Esophagus muscularis mucosa (tissue), 4 donors: ENCODE results near the gene KRT9. TPM values are rescaled to one million over a fixed set of nuclear protein-coding genes. Genes with fewer than 3 reads are reported as not detected.

ENCODE experiments used
- DNase-seq: peaks from one replicate; pipeline ENCODE4 v3.0.0-alpha.2; 2017; ENCODE audit errors: extremely low spot score
- H3K27ac ChIP-seq, 4 donors: fragments of 200-600 bp; sonication (generic); replicated peaks in 1 of 4; 1 replicate in 3 of 4; 2 replicates in 1 of 4; pipeline ENCODE4 v1.5.1; 2016 to 2019; ENCODE audit warnings: mild to moderate bottlenecking in 1 of 4
- H3K27me3 ChIP-seq, 4 donors: fragments of 200-600 bp; sonication (generic); one replicate each; pipeline versions ENCODE4 v1.5.1 to v1.6.0; 2016 to 2019
- H3K36me3 ChIP-seq, 4 donors: fragments of 200-600 bp; sonication (generic); one replicate each; pipeline ENCODE4 v1.5.1; 2016 to 2019
- H3K4me1 ChIP-seq, 4 donors: fragments of 200-600 bp; sonication (generic); one replicate each; pipeline ENCODE4 v1.5.1; 2016 to 2019
- H3K4me3 ChIP-seq, 4 donors: fragments of 200-600 bp; sonication (generic); 1 replicate in 2 of 4; 2 replicates in 2 of 4; pipeline ENCODE4 v1.5.1; 2016 to 2019; ENCODE audit warnings: mild to moderate bottlenecking in 4 of 4, moderate library complexity in 1 of 4
- H3K9me3 ChIP-seq, 4 donors: fragments of 200-600 bp; sonication (generic); 1 replicate in 3 of 4; 2 replicates in 1 of 4; pipeline ENCODE4 v1.5.1; 2016 to 2019
- EP300 ChIP-seq: sonication (generic); formaldehyde crosslinking; IDR thresholded peaks from one replicate; pipeline ENCODE4 v1.6.1; 2017; ENCODE audit warnings: antibody characterized with exemption
- POLR2A ChIP-seq: fragments of 450-650 bp; IDR thresholded peaks from one replicate; pipeline ENCODE4 v1.6.1; 2017; ENCODE audit warnings: antibody characterized with exemption, moderate library complexity, mild to moderate bottlenecking, low read depth
- POLR2AphosphoS5 ChIP-seq, 2 donors: sonication (generic); formaldehyde crosslinking; IDR thresholded peaks; one replicate each; pipeline ENCODE4 v1.6.1; 2017; ENCODE audit warnings: antibody characterized with exemption in 2 of 2
- WGBS: methylation state at CpG from one replicate; pipeline ENCODE4 v1.1.5; 2018; 5-methylcytosine and 5-hydroxymethylcytosine counted together
- intact Hi-C: fragments of 100-400 bp; cut with DNase I; formaldehyde crosslinking; loops from one replicate; pipeline ENCODE4 v1.15.1; 2023
- total RNA-seq, 4 donors: library from RNA; depleted of rRNA; stranded (reverse); fragments of >200 nt; gene quantifications; one replicate each; pipeline versions ENCODE4 v1.1.0 to v1.2.1, GENCODE V29; 2016
- TF ChIP-seq, protein P1 (sequence below), 3 experiments: fragments of 200-600 bp in 2 of 3; fragments of 450-650 bp in 1 of 3; sonication (generic) in 2 of 3; IDR thresholded peaks; one replicate each; pipeline ENCODE4 v1.5.1; 2017 to 2019; ENCODE audit warnings: antibody characterized with exemption in 3 of 3, mild to moderate bottlenecking in 2 of 3, moderate library complexity in 1 of 3

Gene KRT9
- total RNA-seq, 4 donors from 2014 or later = not detected

DNA sequence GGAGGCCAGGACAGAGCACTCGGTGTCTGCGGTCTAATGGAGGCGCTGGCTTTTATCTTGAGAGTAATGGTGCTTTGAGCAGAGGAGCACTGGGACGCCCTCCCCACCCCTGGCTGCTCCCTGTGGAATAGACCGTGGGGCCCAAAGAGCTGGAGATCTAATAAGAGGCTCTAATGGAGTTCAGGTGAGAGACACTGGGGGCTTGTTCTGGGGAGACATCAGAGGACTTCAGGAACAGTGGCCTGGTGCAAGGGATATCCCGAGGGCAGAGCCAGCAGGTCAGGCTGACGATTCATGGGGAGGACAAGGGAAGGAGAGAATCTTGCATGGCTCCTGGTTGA, 34.3 kb downstream of the KRT9 start:
- TF ChIP-seq EP300 = no peak
- TF ChIP-seq POLR2A = no peak
- TF ChIP-seq, protein P1, sequence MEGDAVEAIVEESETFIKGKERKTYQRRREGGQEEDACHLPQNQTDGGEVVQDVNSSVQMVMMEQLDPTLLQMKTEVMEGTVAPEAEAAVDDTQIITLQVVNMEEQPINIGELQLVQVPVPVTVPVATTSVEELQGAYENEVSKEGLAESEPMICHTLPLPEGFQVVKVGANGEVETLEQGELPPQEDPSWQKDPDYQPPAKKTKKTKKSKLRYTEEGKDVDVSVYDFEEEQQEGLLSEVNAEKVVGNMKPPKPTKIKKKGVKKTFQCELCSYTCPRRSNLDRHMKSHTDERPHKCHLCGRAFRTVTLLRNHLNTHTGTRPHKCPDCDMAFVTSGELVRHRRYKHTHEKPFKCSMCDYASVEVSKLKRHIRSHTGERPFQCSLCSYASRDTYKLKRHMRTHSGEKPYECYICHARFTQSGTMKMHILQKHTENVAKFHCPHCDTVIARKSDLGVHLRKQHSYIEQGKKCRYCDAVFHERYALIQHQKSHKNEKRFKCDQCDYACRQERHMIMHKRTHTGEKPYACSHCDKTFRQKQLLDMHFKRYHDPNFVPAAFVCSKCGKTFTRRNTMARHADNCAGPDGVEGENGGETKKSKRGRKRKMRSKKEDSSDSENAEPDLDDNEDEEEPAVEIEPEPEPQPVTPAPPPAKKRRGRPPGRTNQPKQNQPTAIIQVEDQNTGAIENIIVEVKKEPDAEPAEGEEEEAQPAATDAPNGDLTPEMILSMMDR (IDR thresholded peaks at IDR 0.05) = no peak
- TF ChIP-seq POLR2AphosphoS5 (IDR thresholded peaks at IDR 0.05) = no peak
- Histone ChIP-seq H3K4me3 (no peak overlapping the region), H3K9me3 (no peaks in the 10 kb centered on the region), H3K36me3 (no peaks in the 10 kb centered on the region), H3K27ac (no peak overlapping the region), H3K4me1 (no peaks in the 10 kb centered on the region), H3K27me3 (peaks cover 0 to 9% (median 0%) of the 10 kb centered on the region in 4 donors)
- 96% methylated on average over 7 of the region's 7 CpGs for WGBS
- DNase-seq = no peak
- intact Hi-C loops = no loop called here

DNA sequence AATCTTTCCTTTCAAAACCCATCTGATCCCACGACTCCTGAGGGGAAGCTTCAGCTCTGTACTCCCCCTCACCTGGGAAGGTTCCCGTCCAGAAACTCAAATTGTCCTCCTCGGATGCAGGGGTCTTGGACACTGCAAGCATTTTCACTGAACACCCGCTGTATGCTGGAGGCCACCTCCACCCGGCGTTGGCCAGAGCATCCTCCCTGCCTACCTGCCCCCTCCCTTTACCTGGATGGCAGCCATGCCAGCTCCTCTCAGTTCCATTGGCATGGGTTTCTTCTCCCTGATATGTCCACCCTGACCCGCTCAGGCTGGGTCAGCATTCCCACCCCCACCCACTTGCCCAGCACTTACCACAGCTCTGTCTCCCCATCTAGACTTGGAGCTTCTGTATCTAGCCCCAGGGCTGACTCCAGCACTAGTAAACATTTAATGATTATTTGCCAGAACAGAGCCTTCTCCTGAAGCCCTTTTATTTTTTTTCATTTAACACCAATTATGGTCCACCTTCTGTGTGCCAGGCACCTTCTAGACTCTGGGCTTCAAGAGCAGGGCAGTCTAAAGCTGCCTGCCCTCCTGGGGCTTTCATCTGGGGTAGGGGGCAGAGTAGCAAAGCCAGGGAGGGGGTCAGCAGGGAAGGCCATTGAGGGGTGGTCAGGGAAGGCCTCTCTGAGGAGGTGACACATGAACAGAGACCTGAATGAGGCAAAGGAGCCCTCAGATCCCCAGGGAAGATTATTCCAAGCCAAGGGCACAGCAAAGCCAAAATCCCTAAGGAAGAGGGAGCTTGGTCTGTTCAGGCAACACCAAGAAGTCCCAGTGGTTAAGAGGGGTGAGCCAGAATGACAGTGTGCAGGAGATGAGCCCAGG, 34.9 kb downstream of the KRT9 start:
- Histone ChIP-seq H3K4me3 (no peak overlapping the region), H3K9me3 (no peaks in the 10 kb centered on the region), H3K4me1 (no peaks in the 10 kb centered on the region), H3K36me3 (no peaks in the 10 kb centered on the region), H3K27me3 (peaks cover 0 to 9% (median 0%) of the 10 kb centered on the region in 4 donors), H3K27ac (no peak overlapping the region)
- WGBS = 80% methylated on average over 7 of the region's 7 CpGs
- intact Hi-C loops = no loop called here
- TF ChIP-seq POLR2A (no peak), POLR2AphosphoS5 (IDR thresholded peaks at IDR 0.05) (no peak), EP300 (no peak)
- TF ChIP-seq, protein P1 (IDR thresholded peaks at IDR 0.05) = no peak
- DNase-seq = no peak

- TF ChIP-seq, protein P1 (IDR thresholded peaks at IDR 0.05) = no peak
- TF ChIP-seq POLR2AphosphoS5 (IDR thresholded peaks at IDR 0.05) = no peak
- TF ChIP-seq POLR2A = no peak
- no peak for TF ChIP-seq EP300
- intact Hi-C loops = no loop called here
- no peak overlapping the region for H3K27ac ChIP-seq
- 71% methylated on average over 6 of the region's 15 CpGs for WGBS
- H3K4me1 ChIP-seq = no peaks in the 10 kb centered on the region
- H3K9me3 ChIP-seq = no peaks in the 10 kb centered on the region
- no peaks in the 10 kb centered on the region for H3K36me3 ChIP-seq
- no peak for DNase-seq
- H3K27me3 ChIP-seq = peaks cover 0 to 15% (median 0%) of the 10 kb centered on the region in 4 donors
- H3K4me3 ChIP-seq = no peak overlapping the region
Measured at GRCh38 chr17:41535764-41536481, 35.9 kb downstream of the KRT9 start.

GRCh38 chr17:41534899-41535546, 36.8 kb downstream of the KRT9 start:
- no peaks in the 10 kb centered on the region for H3K36me3 ChIP-seq
- peaks cover 0 to 24% (median 0%) of the 10 kb centered on the region in 4 donors for H3K27me3 ChIP-seq
- 84% methylated on average over 7 of the region's 7 CpGs for WGBS
- H3K27ac ChIP-seq = no peak overlapping the region
- H3K9me3 ChIP-seq = no peaks in the 10 kb centered on the region
- H3K4me3 ChIP-seq = no peak overlapping the region
- H3K4me1 ChIP-seq = no peaks in the 10 kb centered on the region
- no peak for TF ChIP-seq EP300
- TF ChIP-seq POLR2AphosphoS5 (IDR thresholded peaks at IDR 0.05) = no peak
- TF ChIP-seq POLR2A = no peak
- TF ChIP-seq, protein P1 (IDR thresholded peaks at IDR 0.05) = no peak
- intact Hi-C loops = no loop called here
- DNase-seq = no peak
